ENCODE measurements around the gene ATP2C1.

Gene ATP2C1

DNA sequence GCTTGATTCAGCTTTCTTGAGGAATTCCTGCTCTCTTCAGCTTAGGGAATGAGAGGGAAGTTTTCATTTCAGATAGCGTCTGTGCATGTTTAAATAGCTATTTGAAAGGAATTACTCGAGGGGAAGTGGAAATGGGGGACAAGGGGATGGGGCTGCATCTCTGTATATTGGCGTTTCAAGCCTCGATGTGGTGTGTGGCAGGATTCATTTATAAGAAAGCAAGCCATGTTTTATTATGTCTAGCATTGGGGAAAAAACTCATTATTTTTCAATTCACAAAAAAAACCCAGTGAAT lies 1.0 kb downstream of the ATP2C1 start:
- H3K4me3 ChIP-seq (ENCODE audit: low read depth, low read length), result peak overlapping the region; percentile 81
- no peak for DNase-seq (ENCODE audit: low read depth)
- TF ChIP-seq, protein P1, sequence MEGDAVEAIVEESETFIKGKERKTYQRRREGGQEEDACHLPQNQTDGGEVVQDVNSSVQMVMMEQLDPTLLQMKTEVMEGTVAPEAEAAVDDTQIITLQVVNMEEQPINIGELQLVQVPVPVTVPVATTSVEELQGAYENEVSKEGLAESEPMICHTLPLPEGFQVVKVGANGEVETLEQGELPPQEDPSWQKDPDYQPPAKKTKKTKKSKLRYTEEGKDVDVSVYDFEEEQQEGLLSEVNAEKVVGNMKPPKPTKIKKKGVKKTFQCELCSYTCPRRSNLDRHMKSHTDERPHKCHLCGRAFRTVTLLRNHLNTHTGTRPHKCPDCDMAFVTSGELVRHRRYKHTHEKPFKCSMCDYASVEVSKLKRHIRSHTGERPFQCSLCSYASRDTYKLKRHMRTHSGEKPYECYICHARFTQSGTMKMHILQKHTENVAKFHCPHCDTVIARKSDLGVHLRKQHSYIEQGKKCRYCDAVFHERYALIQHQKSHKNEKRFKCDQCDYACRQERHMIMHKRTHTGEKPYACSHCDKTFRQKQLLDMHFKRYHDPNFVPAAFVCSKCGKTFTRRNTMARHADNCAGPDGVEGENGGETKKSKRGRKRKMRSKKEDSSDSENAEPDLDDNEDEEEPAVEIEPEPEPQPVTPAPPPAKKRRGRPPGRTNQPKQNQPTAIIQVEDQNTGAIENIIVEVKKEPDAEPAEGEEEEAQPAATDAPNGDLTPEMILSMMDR (IDR thresholded peaks at IDR 0.05; ENCODE audit: control insufficient read depth, extremely low read depth, insufficient read depth), result no peak

DNA sequence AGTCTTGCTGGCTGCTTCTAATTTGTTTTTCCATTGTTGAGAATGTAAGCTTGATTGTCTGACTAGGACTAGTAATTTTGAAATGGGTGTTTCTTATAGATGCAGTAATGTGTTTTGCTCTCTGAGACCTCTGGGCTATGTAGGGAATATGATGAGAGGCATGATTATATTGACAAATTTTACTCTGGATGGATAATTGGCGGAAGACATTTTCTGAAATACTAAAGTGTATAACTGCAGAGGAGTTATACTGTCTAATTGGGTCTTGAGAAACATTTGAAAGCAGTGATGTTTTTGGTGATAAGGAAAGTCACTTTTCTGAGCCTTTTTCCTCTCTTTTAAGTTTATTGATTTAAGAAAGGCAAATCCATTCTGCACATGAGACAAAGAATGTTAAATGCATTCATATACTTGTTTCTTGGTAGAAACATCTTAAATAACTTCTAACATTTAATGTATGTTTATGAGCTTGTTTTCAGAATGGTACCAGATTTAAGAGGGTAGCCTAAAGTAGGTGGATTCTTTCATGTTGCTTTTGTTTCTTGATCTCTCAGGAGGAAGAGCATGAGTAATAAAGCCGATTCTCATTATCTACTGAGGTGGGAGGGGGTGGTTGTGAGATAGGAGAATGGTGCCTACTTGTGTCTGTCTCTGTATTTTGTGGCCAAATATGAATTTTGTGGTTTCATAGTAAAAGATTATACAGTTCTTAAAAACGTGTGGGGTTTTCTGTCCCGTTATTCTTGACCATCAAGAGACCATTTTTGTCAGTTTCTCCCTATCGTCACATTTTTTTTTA lies 2.0 kb downstream of the ATP2C1 start:
- TF ChIP-seq, protein P1 (IDR thresholded peaks at IDR 0.05; ENCODE audit: control insufficient read depth, extremely low read depth, insufficient read depth), result no peak
- DNase-seq (ENCODE audit: low read depth), result no peak
- peak overlapping the region; percentile 81 for H3K4me3 ChIP-seq (ENCODE audit: low read depth, low read length)

DNA sequence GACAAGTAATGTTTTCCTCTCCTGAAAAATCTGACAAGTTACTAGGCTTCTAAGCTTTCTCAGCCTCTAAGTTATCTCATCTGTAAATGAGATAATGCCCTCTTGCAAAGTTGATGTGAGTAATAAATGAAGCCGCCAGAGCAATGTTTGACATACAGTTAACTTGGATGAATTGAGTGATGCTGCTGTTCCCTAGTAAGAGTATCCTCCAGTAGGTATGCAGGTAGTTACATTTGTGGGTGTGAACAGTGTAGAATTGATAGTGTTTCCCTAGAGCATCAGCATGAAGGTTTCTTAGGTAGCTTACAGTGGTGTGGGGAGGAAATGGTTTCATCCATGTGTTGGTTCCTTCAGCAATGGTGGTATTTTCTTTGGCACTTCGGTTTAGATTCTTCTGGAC lies 3.4 kb downstream of the ATP2C1 start:
- H3K4me3 ChIP-seq (ENCODE audit: low read depth, low read length), result no peak overlapping the region
- no peak for DNase-seq (ENCODE audit: low read depth)
- TF ChIP-seq, protein P1 (IDR thresholded peaks at IDR 0.05; ENCODE audit: control insufficient read depth, extremely low read depth, insufficient read depth), result no peak

DNA sequence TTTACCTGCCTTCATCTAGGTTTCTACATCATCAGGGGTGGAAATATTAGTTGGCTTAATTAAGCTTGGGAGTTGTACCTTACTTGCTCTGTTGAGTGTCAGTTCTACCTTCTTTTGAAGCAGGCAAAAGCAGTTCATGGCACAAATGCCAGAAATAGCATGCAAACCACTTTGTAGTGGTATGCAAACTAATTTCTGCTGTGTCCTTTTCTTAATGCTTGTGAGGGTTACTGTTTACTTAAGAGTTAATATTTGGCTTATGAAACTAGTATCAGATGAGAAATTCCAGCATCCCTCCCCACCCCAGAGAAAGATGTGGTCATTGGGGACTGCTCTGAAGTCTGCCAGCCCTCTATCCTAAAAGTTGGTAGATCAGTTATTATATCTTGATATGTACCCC lies 7.1 kb downstream of the ATP2C1 start:
- no peak overlapping the region for H3K4me3 ChIP-seq (ENCODE audit: low read depth, low read length)
- TF ChIP-seq, protein P1 (IDR thresholded peaks at IDR 0.05; ENCODE audit: control insufficient read depth, extremely low read depth, insufficient read depth), result no peak
- no peak for DNase-seq (ENCODE audit: low read depth)

DNA sequence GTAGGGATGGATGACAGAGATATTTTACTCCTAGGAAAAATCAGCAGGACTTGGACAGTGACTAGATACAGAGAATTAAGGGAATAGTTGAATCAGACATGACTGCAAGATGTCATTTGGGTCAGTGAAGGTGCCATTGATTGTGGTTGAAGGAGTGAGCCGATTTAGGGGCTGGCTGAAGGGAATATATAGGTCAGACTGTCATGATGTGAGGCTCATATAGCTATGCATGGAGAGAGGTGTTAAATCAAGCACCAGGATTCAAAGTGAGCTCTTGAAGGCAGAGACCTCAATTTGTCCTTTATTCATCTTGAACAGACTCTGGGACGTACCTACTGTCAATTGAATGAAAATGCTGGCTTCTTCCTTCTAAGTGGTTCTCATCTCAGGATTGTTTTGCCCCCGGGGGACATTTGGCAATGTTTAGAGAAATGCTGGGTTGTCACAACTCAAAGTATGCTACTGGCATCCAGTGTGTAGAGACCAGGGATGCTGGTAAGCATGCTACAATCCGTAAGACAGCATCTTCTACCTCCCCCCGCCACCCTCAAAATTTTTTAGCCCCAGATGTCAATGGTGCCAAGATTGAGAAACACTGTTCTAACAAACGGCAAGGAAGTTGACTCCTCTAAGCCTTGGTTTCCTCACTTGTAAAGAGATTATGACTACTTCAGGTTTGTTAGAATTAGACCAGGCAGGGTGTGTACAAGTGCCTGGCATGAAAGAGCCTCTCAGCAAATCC lies 7.8 kb downstream of the ATP2C1 start:
- no peak for DNase-seq (ENCODE audit: low read depth)
- TF ChIP-seq, protein P1 (IDR thresholded peaks at IDR 0.05; ENCODE audit: control insufficient read depth, extremely low read depth, insufficient read depth), result no peak
- H3K4me3 ChIP-seq (ENCODE audit: low read depth, low read length), result no peak overlapping the region

DNA sequence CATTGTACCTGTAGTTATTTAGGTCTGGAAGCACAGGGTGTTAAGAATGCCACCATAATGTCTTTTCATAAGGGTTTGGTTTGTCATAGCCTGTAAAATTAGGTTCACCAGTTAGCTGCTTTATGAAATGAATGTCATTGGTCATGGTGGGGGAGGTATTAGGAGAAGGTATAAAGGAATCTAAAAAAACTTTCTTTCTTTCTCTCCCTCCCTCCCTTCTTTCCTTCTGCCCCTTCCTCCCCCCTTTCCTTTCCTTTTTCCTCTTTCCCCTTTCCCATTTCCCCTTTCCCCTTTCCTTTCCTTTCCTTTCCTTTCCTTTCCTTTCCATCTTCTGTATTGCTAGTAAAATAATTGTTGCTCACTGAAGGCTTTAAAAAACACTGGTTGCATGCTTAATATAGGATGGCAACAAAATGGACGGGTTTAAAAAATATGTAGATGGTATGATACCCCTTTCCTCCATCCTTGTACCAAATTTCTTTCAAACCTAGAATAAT lies 9.6 kb downstream of the ATP2C1 start:
- TF ChIP-seq, protein P1 (IDR thresholded peaks at IDR 0.05; ENCODE audit: control insufficient read depth, extremely low read depth, insufficient read depth), result no peak
- no peak overlapping the region for H3K4me3 ChIP-seq (ENCODE audit: low read depth, low read length)
- no peak for DNase-seq (ENCODE audit: low read depth)

All from LNCaP clone FGC (cell line).